C4-2B (cell line): ENCODE measurements around the gene NHSL2.

Experiments
- ZFX ChIP-seq: fragments of 450-650 bp; IDR thresholded peaks from 2 replicates; pipeline ENCODE4 v1.6.1; 2017
- TF ChIP-seq, protein P1 (sequence below): fragments of 450-650 bp; conservative IDR thresholded peaks from 2 replicates; pipeline ENCODE4 v1.5.1; 2017; ENCODE audit warnings: mild to moderate bottlenecking

DNA sequence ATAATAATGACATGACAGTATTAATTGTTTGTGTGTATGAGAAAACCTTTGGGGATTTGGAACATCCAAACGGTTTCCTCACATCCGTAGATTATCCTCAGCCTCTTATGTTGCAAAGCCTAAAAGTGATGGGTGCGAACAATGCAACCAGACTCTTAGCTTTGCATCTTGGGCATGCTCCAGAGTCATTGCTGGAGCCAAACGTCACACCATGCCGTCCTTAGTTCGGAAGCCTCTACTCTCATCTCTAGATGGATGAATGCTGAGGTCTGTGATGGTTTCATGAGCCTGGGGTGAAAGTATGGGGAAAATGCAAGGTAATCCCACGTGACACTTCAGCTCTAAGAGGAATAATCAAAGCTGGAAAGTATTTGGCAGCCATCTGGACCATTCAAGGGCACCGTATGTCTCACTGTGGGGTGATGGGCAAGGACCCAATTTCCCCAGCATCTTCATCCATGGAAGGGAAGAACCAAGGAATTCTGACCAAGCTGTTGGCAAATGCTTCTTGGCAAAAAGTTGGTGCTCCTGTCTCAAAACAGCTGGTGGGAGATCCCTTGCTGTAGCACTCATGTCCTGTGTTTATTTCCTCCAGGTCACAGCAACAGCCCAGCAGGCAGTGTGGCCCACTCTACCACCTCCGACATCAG is 227.3 kb downstream of the NHSL2 start:
- TF ChIP-seq, protein P1, sequence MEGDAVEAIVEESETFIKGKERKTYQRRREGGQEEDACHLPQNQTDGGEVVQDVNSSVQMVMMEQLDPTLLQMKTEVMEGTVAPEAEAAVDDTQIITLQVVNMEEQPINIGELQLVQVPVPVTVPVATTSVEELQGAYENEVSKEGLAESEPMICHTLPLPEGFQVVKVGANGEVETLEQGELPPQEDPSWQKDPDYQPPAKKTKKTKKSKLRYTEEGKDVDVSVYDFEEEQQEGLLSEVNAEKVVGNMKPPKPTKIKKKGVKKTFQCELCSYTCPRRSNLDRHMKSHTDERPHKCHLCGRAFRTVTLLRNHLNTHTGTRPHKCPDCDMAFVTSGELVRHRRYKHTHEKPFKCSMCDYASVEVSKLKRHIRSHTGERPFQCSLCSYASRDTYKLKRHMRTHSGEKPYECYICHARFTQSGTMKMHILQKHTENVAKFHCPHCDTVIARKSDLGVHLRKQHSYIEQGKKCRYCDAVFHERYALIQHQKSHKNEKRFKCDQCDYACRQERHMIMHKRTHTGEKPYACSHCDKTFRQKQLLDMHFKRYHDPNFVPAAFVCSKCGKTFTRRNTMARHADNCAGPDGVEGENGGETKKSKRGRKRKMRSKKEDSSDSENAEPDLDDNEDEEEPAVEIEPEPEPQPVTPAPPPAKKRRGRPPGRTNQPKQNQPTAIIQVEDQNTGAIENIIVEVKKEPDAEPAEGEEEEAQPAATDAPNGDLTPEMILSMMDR: no peak
- no peak for TF ChIP-seq ZFX
